ENCODE measurements around the gene ATF1. TPM values are rescaled to one million over a fixed set of nuclear protein-coding genes. Genes with fewer than 3 reads are reported as not detected.
"Not testable (repeated sequence)": the region's sequence is repeated elsewhere in the genome, so short reads cannot be mapped to it uniquely, and the experiment has no call there.

Gene ATF1
- total RNA-seq, 2 donors from 2014 or later = 23.2 to 26.0 TPM

DNA sequence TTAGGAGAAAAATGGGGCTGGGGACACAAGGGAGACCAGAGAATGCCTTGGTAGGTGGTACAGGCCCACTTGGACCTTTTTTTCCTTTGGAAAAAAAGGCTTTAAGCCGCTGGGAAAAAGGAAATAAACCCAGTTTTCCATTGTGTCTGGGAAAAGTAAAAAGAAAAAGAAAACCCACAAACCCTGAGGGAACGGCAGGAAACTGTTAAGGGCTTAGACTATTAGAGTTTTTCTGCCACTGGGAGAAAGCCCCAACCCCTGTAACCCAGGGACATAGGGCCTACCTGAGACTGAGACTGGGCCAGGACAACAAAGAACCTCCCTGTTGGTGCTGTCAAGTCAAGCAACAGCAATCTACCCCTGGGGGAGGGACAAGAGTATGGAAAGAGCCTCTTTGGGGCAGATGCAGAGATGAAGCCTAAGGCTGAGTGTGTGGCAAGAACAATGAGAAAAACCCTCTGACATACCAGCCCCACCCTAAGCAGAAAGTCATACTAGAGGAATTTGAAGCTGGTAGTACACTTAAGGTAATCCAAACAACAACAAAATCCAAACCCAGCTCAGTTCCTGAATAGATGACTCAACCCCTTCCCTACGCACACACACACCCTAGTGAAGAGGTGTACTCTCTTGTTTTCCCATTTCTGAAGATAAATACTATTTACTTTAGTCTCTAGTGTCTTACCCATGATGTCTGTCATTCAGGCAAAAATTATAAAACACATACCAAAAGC is 22.8 kb downstream of the ATF1 start:
- peak; percentile 47 to 95 for ATAC-seq

DNA sequence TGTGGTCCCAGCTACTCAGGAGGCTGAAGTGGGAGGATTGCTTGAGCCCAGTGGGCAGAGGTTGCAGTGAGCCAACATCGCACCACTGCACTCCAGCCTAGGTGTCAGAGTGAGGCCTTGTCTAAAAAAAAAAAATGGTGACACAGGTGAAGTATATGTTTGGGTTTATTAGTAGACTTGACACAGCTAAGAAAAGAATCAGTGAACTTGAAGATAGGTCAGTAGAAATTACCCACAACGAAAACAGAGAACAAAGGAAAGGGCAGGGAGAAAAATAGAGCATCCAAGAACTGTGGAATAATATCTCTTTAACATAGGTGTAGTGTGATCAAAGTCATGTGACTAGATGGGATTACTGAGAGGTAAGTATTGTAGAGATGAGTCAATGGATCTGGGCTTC is 23.7 kb downstream of the ATF1 start:
- intact Hi-C loops (cut with DNase I) = no loop called here
- ATAC-seq = no peak
- no peak for DNase-seq

More for the DNA sequence above, 22.8 kb downstream of the ATF1 start:
- intact Hi-C loops (cut with DNase I) = no loop called here
- DNase-seq = no peak

DNA sequence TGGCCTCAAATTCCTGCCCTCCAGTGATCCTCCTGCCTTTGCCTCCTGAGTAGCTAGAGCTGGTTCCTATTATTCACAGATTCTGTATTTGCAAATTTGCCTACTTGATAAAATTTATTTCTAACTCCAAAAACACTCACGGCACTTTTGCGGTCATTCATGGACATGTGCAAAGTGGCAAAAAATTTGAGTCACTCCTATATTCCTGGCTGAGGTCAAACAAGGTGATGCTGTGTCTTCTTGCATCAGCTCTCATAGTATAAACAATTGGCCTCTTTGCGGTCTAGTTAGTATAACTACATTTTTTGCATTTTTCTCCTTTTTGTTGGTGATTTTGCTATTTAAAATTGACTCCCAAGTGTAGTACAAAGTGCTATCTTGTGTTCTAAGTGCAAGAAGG is 24.7 kb downstream of the ATF1 start:
- ATAC-seq = no peak
- DNase-seq = no peak
- intact Hi-C loops (cut with DNase I) = no loop called here

DNA sequence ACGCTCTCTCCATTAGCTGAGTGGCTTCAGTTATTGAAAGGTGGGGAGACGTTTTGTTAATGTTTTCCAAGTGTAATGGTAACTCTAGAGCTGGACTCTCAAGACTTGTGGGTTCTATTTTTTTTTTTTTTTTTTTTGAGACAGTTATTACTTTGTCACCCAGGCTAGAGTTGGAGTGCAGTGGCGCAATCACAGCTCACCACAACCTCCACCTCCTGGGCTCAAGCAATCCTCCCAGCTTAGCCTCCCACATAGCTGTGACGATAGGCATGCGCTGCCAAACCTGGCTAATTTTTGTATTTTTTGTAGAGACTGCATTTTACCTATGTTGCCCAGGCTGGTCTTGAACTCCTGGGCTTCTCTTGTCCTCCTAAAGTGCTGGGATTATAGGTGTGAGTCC is 26.2 kb downstream of the ATF1 start:
- ATAC-seq (no peak), DNase-seq (no peak)
- intact Hi-C loops (cut with DNase I) = no loop called here

DNA sequence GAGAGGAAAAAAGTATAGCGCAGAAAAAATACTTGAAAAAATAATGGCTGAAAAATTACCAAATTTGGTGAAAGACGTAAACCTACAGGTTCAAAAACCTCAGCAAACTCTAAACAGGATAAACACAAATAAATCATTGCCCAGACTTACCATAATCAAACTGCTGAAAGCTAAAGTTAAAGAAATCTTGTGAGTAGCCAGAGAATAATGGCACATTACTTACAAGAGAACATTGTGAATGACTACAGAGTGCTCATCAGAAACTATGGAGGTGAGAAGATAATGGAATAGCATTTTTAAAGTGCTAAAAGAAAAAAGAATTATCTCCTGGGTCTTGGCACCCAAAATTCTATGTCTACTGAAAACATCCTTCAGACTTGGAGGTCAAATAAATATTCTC is 36.0 kb downstream of the ATF1 start:
- no peak for ATAC-seq

DNA sequence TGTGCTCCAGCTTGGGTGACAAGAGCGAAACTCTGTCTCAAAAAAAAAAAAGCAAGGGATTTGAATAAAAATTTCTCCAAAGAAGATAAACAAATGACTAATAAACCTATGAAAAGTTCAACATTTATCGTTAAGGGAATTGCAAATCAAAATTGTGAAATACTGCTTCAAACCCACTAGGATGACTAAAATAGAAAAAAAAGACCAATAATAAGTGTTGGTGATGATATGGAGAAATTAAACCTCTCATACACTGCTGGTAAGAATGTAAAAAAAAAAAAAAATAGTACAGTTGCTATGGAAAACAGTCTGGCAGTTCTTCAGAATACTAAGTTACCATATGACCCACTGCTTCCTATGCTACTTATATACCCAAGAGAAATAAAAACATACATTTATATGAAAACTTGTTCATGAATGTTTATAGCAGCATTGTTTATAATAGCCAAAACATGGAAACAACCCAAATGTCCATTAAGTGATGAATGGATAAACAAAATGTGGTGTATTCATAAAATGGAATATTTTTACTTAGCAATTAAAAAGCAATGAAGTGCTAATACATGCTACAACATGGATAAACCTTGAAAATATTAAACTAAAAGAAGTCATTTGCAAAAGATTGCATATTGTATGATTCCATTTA is 39.5 kb downstream of the ATF1 start:
- DNase-seq = no peak
- ATAC-seq = no peak
- intact Hi-C loops (cut with DNase I) = no loop called here

More for the DNA sequence above, 36.0 kb downstream of the ATF1 start:
- intact Hi-C loops (cut with DNase I) = no loop called here
- no peak for DNase-seq

DNA sequence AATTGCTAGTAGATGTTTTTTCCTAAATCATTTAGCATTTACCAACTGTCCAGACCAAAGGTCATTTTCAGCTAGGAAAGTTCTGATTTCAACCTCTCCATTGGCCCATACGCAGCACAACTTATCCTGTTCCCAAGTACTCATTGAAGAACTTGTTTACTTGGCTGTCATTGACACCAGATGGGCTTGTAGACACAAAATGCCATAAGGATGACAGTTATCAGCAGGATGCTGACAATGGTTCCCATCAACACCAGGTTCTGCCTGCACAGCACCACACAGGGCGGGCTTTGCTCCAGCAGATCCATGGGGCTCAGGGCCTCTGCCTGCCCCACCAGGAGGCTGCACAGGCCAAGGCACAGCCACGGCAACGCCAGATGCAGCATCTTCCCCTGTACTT is 42.3 kb downstream of the ATF1 start:
- peak; percentile 17 to 23 for ATAC-seq
- DNase-seq = no peak
- intact Hi-C loops (cut with DNase I) = no loop called here

DNA sequence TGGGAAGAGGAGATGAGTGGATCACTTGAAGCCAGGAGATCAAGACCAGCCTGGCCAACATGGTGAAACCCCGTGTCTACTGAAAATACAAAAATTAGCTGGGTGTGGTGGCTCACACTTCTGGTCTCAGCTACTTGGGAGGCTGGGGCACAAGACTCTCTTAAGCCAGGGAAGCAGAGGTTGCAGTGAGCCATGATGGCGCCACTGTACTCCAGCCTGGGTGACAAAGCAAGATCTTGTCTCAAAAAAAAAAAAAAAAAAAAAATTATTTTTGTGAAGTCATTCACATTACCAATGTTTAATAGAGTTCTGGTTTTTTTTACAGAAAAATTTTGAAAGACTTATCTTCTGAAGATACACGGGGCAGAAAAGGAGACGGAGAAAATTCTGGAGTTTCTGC is 45.2 kb downstream of the ATF1 start:
- ATAC-seq; DNase-seq; intact Hi-C loops (cut with DNase I): not testable (repeated sequence)

DNA sequence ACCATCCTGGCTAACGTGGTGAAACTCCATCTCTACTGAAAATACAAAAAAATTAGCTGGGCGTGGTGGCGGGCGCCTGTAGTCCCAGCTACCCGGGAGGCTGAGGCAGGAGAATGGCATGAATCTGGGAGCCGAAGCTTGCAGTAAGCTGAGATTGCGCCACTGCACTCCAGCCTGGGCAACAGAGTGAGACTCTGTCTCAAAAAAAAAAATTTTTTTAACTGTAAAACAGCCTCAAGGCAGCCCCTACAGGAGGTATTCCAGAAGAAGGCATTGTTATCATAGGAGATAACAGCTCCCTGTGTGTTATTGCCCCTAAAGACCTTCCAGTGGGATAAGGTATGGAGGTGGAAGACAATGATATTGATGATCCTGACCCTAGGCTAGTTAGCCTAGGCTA is 51.0 kb downstream of the ATF1 start:
- DNase-seq; ATAC-seq; intact Hi-C loops (cut with DNase I): not testable (repeated sequence)

DNA sequence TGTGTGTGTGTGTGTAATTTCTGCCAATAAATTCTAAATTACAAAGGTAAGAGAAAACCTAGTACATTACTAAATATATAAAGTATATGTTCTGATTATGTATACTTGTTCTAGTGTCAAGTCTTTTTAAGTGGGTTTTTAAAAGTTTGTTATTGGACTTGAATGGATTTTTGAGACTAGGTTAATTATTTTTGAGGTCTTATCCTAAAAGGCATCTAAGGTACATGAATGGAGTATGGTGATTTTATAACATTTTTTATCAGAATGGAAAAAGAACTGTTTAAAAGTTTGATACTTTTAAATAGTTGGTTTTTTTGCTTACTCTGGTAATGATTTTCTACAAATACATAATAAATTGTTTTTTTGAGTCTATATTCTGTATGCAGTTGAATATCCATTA is 56.3 kb downstream of the ATF1 start:
- intact Hi-C loops (cut with DNase I) = loop anchor here (5.0 to 10.0 kb wide), 2 partner anchors 105 to 107 kb away; a partner anchor contains a TSS
- no peak for ATAC-seq

DNA sequence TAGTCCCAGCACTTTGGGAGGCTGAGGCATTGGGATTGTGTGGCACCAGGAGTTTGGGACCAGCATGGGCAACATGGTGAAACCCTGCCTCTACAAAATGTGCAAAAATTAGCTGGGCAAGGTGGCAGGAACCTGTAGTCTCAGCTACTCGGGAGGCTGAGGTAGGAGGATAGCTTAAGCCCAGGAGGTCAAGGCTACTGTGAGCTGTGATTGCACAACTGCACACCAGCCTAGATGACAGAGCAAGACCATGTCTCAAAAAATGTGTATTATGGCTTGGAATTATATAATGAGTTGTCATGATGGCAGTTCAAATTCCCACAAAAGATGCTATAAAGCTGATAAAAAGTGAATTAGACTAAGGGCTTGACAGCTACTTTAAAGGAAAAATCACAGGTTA is 58.2 kb downstream of the ATF1 start:
- DNase-seq (no peak), ATAC-seq (no peak)
- intact Hi-C loops (cut with DNase I) = loop anchor here (5.0 to 10.0 kb wide), 2 partner anchors 103 to 105 kb away; a partner anchor contains a TSS

More for the DNA sequence above, 56.3 kb downstream of the ATF1 start:
- DNase-seq = no peak

DNA sequence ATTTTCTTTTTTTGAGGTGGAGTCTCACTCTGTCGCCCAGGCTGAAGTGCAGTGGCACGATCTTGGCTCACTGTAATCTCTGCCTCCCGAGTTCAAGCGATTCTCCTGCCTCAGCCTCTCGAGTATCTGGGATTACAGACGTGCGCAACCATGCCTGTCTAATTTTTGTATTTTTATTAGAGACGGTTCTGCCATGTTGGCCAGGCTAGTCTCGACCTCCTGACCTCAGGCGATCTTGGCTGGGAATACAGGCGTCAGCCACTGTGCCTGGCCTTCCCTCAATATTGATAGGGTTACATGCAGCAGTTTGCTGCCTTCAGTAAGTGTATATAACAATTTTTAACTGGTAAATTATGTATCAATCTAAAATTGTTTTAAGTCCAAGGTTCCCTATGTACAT is 59.8 kb downstream of the ATF1 start:
- not testable (repeated sequence) for DNase-seq, ATAC-seq
- intact Hi-C loops (cut with DNase I) = loop anchor here (2.0 to 10.0 kb wide), 3 partner anchors 101 to 163 kb away; a partner anchor contains a TSS

DNA sequence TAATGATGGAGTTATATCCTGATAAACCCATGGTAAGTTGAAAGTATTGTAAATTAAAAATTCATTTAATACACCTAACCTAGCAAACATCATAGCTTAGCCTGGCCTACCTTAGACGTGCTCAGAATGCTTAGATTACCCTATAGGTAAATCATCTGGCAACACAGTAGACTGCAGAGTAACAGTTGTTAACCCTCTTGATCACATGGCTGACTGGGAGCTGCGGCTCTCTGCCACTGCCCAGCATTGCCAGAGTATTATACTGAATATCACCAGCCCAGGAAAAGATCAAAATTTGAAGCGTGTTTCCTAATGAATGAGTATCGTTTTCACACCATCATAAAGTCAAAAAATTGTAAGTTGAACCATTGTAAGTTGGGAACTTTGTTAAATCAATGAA is 61.0 kb downstream of the ATF1 start:
- no peak for DNase-seq
- peak; percentile 50 for ATAC-seq
- intact Hi-C loops (cut with DNase I) = loop anchor here (2.0 to 10.0 kb wide), 4 partner anchors 100 to 162 kb away; a partner anchor contains a TSS

DNA sequence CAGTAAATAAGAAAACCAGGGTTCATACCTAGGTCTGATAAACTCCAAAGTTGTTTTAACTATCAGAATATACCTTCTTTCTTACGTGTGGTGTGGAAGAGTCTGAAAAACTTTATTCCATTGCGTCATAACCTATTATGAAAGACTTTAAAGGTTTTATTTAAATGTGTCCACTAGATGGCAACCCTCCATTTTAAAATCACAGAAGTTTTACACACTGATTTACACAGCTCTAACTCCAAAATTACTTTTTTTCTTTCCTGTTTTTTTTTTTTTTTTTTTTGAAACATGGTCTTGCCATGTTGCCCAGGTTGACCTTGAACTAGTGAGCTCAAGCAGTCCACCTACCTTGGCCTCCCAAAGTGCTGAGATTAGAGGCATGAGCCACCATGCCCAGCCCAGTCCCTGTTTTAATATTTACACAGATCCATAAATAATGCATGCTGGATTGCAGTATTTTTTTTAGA is 61.5 kb downstream of the ATF1 start:
- DNase-seq (no peak), ATAC-seq (peak; percentile 86 to 87)
- intact Hi-C loops (cut with DNase I) = loop anchor here (2.0 to 10.0 kb wide), 3 partner anchors 99 to 162 kb away; a partner anchor contains a TSS

DNA sequence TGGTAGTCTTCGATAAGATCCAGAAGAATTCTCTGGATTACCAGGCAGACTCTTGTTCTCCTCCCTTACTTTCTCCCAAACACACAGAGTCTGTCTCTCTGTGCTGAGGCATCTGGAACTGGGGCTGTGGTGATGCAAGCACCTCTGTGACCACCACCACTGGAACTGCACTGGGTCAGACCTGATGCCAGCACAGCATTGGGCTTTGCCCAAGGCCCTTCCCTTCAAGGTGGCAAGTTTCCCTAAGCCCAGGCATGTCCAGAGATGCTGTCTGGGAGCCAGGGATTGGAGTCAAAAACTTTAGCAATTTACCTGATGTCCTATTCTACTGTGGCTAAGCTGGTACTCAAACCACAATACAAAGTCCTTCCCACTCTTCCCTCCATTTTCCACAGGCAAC is 64.2 kb downstream of the ATF1 start:
- ATAC-seq (no peak), DNase-seq (no peak)
- intact Hi-C loops (cut with DNase I) = loop anchor here in 1 of 2 donors (5.0 to 10.0 kb wide), 2 partner anchors 97 to 159 kb away; a partner anchor contains a TSS

DNA sequence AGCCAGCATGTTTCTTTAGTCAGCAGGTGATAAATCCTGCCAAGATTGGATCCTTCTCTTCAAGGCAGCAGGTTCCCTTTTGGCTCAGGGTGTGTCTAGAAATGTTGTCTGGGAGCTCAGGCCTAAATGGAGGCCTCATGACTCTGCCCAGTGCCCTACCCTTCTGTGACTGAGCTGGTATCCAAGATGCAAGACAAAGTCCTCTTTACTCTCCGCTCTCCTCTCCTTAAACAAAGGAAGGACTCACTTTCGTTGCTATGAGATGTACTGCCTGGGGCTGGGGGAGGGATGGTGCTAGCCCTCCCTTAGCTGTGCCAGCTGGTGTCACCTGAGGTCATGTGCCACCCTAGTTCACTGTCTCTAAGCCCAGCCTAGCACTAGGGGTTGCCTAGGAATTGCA is 65.0 kb downstream of the ATF1 start:
- DNase-seq = no peak
- ATAC-seq = no peak
- intact Hi-C loops (cut with DNase I) = loop anchor here in 1 of 2 donors (5.0 to 10.0 kb wide), 2 partner anchors 96 to 158 kb away; a partner anchor contains a TSS

DNA sequence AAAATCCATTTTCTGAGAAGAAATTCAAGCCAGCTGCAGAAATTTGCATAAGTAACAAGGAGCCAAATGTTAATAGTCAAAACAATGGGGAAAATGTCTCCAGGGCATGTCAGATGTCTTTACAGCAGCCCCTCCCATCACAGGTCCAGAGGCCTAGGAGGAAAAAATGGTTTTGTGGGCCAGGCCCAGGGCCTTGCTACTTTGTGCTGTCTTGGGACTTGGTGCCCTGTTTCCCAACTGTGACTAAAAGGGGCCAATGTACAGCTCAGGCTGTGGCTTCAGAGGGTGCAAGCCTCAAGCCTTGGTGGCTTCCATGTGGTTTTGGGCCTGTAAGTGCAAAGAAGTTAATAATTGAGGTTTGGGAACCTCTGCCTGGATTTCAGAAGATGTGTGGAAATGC is 69.9 kb downstream of the ATF1 start:
- ATAC-seq; DNase-seq; intact Hi-C loops (cut with DNase I): not testable (repeated sequence)

DNA sequence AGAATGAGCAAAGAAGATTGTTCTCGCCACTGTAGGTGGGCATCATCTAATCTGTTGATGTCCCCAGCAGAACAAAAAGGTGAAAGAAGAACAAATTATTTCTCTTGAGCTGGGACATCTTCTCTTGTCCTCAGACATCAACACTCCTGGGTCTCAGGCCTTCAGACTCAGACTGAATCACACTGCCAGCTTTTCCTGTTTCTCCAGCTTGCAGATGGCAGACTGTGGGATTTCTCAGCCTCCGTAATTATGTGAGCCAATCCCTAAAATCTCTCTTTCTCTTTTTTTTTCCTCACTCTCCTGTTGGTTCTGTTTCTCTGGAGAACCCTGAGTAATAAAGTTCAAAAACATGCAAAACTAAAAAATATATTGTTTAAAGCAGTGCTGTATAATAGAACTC is 75.1 kb downstream of the ATF1 start:
- ATAC-seq (no peak), DNase-seq (no peak)
- intact Hi-C loops (cut with DNase I) = no loop called here

DNA sequence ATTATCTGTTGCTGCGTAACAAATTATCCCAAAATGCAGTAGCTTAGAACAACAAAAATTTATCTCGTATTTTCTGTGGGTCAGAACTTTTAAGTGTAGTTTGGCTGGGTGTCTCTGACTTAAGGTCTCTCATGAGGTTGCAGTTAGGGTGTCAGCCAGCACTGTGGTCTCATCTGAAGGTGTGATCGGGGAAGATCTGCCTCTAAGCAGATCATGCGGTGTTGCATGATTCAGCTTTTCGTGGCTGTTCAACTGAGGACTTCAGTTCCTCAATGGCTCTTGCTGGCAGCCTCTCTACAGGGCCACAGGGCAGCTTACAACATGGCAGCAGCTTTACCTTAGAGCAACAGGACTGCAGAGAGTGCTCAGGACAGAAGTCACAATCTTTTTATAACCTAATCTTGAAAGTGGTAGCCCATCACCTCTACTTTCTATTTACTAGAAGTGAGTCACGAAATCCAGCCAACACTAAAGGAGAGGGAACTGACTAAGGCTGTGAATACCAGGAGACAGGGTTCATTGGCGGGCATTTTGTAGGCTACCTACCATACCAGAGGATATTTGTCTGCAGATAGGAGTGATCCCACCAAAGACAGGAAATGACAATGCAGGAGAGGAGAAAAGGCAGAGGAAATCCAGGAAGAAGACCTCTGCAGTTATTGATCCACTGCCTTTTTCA is 77.0 kb downstream of the ATF1 start:
- ATAC-seq (no peak), DNase-seq (no peak)
- intact Hi-C loops (cut with DNase I) = no loop called here

Data from left cardiac atrium (tissue), 4 donors.